ENCODE results near the gene METTL21C.
A peak's percentile ranks its signal among the peaks of the same experiment; 100 is the strongest.

Gene METTL21C

GRCh38 chr13:102697929-102698648 lies 3.2 kb upstream of the METTL21C start:
- DNase-seq (ENCODE audit: low spot score): no peak

- no peak for DNase-seq (ENCODE audit: low spot score)
These were observed 2.4 kb upstream of the METTL21C start for GRCh38 chr13:102697264-102697663.

- no peak for DNase-seq (ENCODE audit: low spot score)
These were observed 1.6 kb upstream of the METTL21C start for GRCh38 chr13:102696465-102696864.

- no peak for DNase-seq (ENCODE audit: low spot score)
These were observed 1.1 kb downstream of the METTL21C start for GRCh38 chr13:102693776-102694175.

- no peak for DNase-seq (ENCODE audit: low spot score)
These were observed 1.6 kb downstream of the METTL21C start for GRCh38 chr13:102693250-102693649.

GRCh38 chr13:102692491-102692826 lies 2.4 kb downstream of the METTL21C start:
- DNase-seq (ENCODE audit: low spot score): no peak

- peak; percentile 40 for DNase-seq (ENCODE audit: low spot score)
These were observed 4.0 kb downstream of the METTL21C start for GRCh38 chr13:102690883-102691282.

GRCh38 chr13:102688306-102688973 lies 6.4 kb downstream of the METTL21C start:
- no peak for DNase-seq (ENCODE audit: low spot score)

- DNase-seq (ENCODE audit: low spot score): no peak
These were observed 7.3 kb downstream of the METTL21C start for GRCh38 chr13:102687520-102687919.

GRCh38 chr13:102686024-102686423 lies 8.8 kb downstream of the METTL21C start:
- DNase-seq (ENCODE audit: low spot score): no peak

GRCh38 chr13:102683637-102684036 lies 11.2 kb downstream of the METTL21C start:
- DNase-seq (ENCODE audit: low spot score): no peak

GRCh38 chr13:102682727-102683126 lies 12.1 kb downstream of the METTL21C start:
- no peak for DNase-seq (ENCODE audit: low spot score)

GRCh38 chr13:102682211-102682610 lies 12.6 kb downstream of the METTL21C start:
- no peak for DNase-seq (ENCODE audit: low spot score)

- DNase-seq (ENCODE audit: low spot score): no peak
These were observed 13.8 kb downstream of the METTL21C start for GRCh38 chr13:102680842-102681740.

GRCh38 chr13:102680133-102680717 lies 14.6 kb downstream of the METTL21C start:
- no peak for DNase-seq (ENCODE audit: low spot score)

- DNase-seq (ENCODE audit: low spot score): no peak
These were observed 15.3 kb downstream of the METTL21C start for GRCh38 chr13:102679449-102680132.

GRCh38 chr13:102678339-102679107 lies 16.3 kb downstream of the METTL21C start:
- no peak for DNase-seq (ENCODE audit: low spot score)

GRCh38 chr13:102677122-102677521 lies 17.7 kb downstream of the METTL21C start:
- no peak for DNase-seq (ENCODE audit: low spot score)

- DNase-seq (ENCODE audit: low spot score): no peak
These were observed 19.7 kb downstream of the METTL21C start for GRCh38 chr13:102675115-102675514.

- no peak for DNase-seq (ENCODE audit: low spot score)
These were observed 24.7 kb downstream of the METTL21C start for GRCh38 chr13:102670130-102670529.

GRCh38 chr13:102667911-102668310 lies 26.9 kb downstream of the METTL21C start:
- no peak for DNase-seq (ENCODE audit: low spot score)
